ENCODE measurements around the gene TPSB2. TPM values are rescaled to one million over a fixed set of nuclear protein-coding genes. Genes with fewer than 3 reads are reported as not detected.
"Not testable (repeated sequence)": the region's sequence is repeated elsewhere in the genome, so short reads cannot be mapped to it uniquely, and the experiment has no call there.

The TPSB2 gene
- total RNA-seq, 1 donor from 2014 or later, result not detected

DNA sequence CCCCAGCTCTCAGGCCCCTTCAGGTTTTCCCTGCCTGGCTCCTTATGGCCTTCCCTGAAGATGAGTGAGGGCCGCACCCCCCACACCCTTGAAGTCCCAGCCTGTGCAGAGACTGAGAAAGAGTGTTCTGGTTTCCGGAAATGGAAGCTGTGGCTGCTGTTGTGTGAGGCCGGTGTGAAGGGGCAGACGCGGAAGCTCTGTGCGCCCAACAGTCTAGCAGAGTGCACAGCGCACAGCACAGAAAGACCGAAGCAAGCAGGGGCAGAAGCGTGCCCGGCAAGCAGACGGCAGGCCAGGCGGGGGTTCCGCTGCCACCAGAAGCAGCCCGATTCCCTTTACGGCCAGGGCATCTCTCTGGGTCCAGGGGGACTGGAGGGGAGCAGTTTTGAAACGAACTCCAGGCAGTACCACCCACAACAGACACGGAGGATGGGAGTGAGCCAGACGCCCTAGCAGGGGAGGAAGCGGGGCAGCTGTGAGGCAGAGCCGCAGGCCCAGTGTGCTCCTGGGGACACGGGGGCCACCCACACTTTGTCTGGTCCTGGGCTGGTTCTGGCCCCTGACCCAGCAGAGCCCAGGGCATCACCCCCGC, 21.6 kb downstream of the TPSB2 start:
- no peaks in the 10 kb centered on the region for H3K27me3 Mint-ChIP-seq (ENCODE audit: low read depth)
- H3K4me1 Mint-ChIP-seq (ENCODE audit: low read depth), result no peaks in the 10 kb centered on the region
- H3K27ac Mint-ChIP-seq, result no peak overlapping the region
- H3K9me3 Mint-ChIP-seq, result no peaks in the 10 kb centered on the region
- H3K4me3 Mint-ChIP-seq (ENCODE audit: low read depth), result no peak overlapping the region
- intact Hi-C loops (cut with micrococcal nuclease), result no loop called here
- DNase-seq (ENCODE audit: low spot score), result no peak
- no peaks in the 10 kb centered on the region for H3K36me3 Mint-ChIP-seq (ENCODE audit: low read depth)

DNA sequence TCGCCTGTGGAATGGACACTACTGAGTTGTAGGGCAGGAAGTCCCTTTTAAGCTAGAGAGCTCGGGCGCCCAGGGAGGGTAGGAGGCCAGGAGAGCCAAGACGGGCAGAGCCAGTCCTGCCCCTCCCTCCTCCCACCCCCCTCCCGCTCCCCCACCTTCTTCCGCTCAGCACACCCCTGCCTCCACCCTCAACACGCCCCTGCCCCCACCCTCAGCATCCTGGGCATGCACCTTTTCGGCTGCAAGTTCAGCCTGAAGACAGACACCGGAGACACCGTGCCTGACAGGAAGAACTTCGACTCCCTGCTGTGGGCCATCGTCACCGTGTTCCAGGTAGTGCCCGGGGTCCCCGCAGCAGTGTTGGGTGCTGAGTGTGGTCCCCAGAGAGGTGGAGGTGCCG, 23.2 kb downstream of the TPSB2 start:
- no peaks in the 10 kb centered on the region for H3K36me3 Mint-ChIP-seq (ENCODE audit: low read depth)
- intact Hi-C loops (cut with micrococcal nuclease), result no loop called here
- H3K27me3 Mint-ChIP-seq (ENCODE audit: low read depth), result no peaks in the 10 kb centered on the region
- no peak for DNase-seq (ENCODE audit: low spot score)
- H3K4me1 Mint-ChIP-seq (ENCODE audit: low read depth), result no peaks in the 10 kb centered on the region
- H3K27ac Mint-ChIP-seq, result no peak overlapping the region
- no peaks in the 10 kb centered on the region for H3K9me3 Mint-ChIP-seq
- H3K4me3 Mint-ChIP-seq (ENCODE audit: low read depth), result no peak overlapping the region

- H3K4me1 Mint-ChIP-seq (ENCODE audit: low read depth), result no peaks in the 10 kb centered on the region
- DNase-seq (ENCODE audit: low spot score), result no peak
- intact Hi-C loops (cut with micrococcal nuclease), result no loop called here
- no peaks in the 10 kb centered on the region for H3K27me3 Mint-ChIP-seq (ENCODE audit: low read depth)
- H3K36me3 Mint-ChIP-seq (ENCODE audit: low read depth), result no peaks in the 10 kb centered on the region
- H3K4me3 Mint-ChIP-seq (ENCODE audit: low read depth), result no peak overlapping the region
- H3K27ac Mint-ChIP-seq, result no peak overlapping the region
- no peaks in the 10 kb centered on the region for H3K9me3 Mint-ChIP-seq
These were observed 23.7 kb downstream of the TPSB2 start for GRCh38 chr16:1206326-1206725.

DNA sequence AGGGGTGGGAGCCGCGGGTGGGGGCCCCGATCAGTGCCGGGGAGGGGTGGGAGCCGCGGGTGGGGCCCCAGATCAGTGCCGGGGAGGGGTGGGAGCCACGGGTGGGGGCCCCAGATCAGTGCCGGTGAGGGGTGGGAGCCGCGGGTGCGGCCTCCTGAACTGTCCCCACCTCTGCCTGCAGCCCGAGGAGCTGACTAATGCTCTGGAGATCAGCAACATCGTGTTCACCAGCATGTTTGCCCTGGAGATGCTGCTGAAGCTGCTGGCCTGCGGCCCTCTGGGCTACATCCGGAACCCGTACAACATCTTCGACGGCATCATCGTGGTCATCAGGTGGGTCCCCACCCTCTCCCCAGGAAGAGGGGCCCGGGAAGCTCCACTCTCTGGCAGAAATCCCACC, 25.1 kb downstream of the TPSB2 start:
- no peak overlapping the region for H3K4me3 Mint-ChIP-seq (ENCODE audit: low read depth)

GRCh38 chr16:1202274-1202673, 27.7 kb downstream of the TPSB2 start:
- DNase-seq (ENCODE audit: low spot score), result no peak
- no peak overlapping the region for H3K4me3 Mint-ChIP-seq (ENCODE audit: low read depth)
- intact Hi-C loops (cut with micrococcal nuclease), result no loop called here
- H3K27me3 Mint-ChIP-seq (ENCODE audit: low read depth), result no peaks in the 10 kb centered on the region
- no peak overlapping the region for H3K27ac Mint-ChIP-seq
- H3K9me3 Mint-ChIP-seq, result no peaks in the 10 kb centered on the region
- H3K4me1 Mint-ChIP-seq (ENCODE audit: low read depth), result no peaks in the 10 kb centered on the region
- H3K36me3 Mint-ChIP-seq (ENCODE audit: low read depth), result no peaks in the 10 kb centered on the region

More for the DNA sequence above, 25.1 kb downstream of the TPSB2 start:
- no peaks in the 10 kb centered on the region for H3K36me3 Mint-ChIP-seq (ENCODE audit: low read depth)
- H3K27me3 Mint-ChIP-seq (ENCODE audit: low read depth), result no peaks in the 10 kb centered on the region
- H3K27ac Mint-ChIP-seq, result no peak overlapping the region
- H3K4me1 Mint-ChIP-seq (ENCODE audit: low read depth), result no peaks in the 10 kb centered on the region
- no peak for DNase-seq (ENCODE audit: low spot score)
- H3K9me3 Mint-ChIP-seq, result no peaks in the 10 kb centered on the region
- intact Hi-C loops (cut with micrococcal nuclease), result no loop called here

DNA sequence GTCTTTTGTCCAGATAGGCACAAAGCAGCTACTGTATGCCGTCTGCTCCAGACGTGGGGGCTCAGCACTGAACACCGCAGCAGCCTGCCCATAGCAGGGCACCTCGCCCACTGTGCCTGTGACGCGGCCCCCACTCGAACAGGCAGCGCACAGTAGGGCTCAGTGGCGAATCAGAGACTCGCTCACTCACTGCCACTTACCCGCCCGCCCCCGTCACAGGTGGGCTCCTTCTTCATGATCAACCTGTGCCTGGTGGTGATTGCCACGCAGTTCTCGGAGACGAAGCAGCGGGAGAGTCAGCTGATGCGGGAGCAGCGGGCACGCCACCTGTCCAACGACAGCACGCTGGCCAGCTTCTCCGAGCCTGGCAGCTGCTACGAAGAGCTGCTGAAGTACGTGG, 28.5 kb downstream of the TPSB2 start:
- no peaks in the 10 kb centered on the region for H3K36me3 Mint-ChIP-seq (ENCODE audit: low read depth)
- intact Hi-C loops (cut with micrococcal nuclease), result no loop called here
- H3K4me1 Mint-ChIP-seq (ENCODE audit: low read depth), result no peaks in the 10 kb centered on the region
- no peak overlapping the region for H3K4me3 Mint-ChIP-seq (ENCODE audit: low read depth)
- no peak overlapping the region for H3K27ac Mint-ChIP-seq
- DNase-seq (ENCODE audit: low spot score), result no peak
- H3K9me3 Mint-ChIP-seq, result no peaks in the 10 kb centered on the region
- H3K27me3 Mint-ChIP-seq (ENCODE audit: low read depth), result no peaks in the 10 kb centered on the region

DNA sequence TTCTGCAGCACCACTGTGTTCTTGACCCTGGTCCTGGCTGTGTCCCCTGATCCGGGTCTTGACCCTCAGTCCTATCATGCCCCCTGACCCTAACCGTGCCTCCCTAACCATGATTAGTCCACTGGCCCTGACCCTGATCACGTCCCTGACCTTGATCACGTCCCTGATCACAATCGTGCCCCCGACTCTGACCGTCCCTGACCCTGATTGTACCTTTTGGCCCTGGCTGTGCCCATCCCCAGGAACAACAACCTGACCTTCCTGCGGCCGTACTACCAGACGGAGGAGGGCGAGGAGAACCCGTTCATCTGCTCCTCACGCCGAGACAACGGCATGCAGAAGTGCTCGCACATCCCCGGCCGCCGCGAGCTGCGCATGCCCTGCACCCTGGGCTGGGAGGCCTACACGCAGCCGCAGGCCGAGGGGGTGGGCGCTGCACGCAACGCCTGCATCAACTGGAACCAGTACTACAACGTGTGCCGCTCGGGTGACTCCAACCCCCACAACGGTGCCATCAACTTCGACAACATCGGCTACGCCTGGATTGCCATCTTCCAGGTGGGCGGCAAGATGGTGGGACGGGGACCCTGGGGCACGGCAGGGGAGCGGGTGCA, 29.9 kb downstream of the TPSB2 start:
- no peak for DNase-seq (ENCODE audit: low spot score)
- intact Hi-C loops (cut with micrococcal nuclease), result no loop called here
- Mint-ChIP-seq H3K4me1 (ENCODE audit: low read depth) (no peaks in the 10 kb centered on the region), H3K4me3 (ENCODE audit: low read depth) (no peak overlapping the region), H3K27ac (no peak overlapping the region), H3K27me3 (ENCODE audit: low read depth) (no peaks in the 10 kb centered on the region), H3K9me3 (no peaks in the 10 kb centered on the region), H3K36me3 (ENCODE audit: low read depth) (no peaks in the 10 kb centered on the region)

GRCh38 chr16:1199347-1200013, 30.5 kb downstream of the TPSB2 start:
- intact Hi-C loops (cut with micrococcal nuclease), result no loop called here
- no peaks in the 10 kb centered on the region for H3K27me3 Mint-ChIP-seq (ENCODE audit: low read depth)
- no peak overlapping the region for H3K4me3 Mint-ChIP-seq (ENCODE audit: low read depth)
- H3K9me3 Mint-ChIP-seq, result no peaks in the 10 kb centered on the region
- H3K36me3 Mint-ChIP-seq (ENCODE audit: low read depth), result no peaks in the 10 kb centered on the region
- no peaks in the 10 kb centered on the region for H3K4me1 Mint-ChIP-seq (ENCODE audit: low read depth)
- DNase-seq (ENCODE audit: low spot score), result no peak
- H3K27ac Mint-ChIP-seq, result no peak overlapping the region

DNA sequence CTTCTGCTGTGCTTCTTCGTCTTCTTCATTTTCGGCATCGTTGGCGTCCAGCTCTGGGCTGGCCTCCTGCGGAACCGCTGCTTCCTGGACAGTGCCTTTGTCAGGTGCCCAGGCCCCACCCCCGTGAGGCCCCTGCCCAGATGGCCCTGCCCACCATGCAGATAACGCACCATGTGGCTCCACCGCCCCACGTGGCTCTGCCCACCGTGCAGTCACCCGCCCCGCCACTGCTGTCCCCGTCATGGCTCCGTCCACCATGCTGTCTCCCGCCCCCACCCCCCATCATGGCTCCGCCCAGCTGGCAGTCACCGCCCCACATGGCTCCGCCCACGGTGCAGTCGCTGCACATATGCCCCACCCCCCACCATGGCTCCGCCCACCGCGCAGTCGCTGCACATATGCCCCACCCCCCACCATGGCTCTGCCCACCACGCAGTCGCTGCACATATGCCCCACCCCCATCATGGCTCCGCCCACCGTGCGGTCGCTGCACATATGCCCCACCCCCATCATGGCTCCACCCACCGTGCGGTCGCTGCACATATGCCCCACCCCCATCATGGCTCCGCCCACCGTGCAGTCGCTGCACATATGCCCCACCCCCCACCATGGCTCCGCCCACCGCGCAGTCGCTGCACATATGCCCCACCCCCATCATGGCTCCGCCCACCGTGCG, 31.2 kb downstream of the TPSB2 start:
- intact Hi-C loops (cut with micrococcal nuclease); DNase-seq (ENCODE audit: low spot score): not testable (repeated sequence)

GRCh38 chr16:1198194-1198593, 31.8 kb downstream of the TPSB2 start:
- DNase-seq (ENCODE audit: low spot score), result no peak
- no peaks in the 10 kb centered on the region for H3K27me3 Mint-ChIP-seq (ENCODE audit: low read depth)
- intact Hi-C loops (cut with micrococcal nuclease), result no loop called here
- no peaks in the 10 kb centered on the region for H3K4me1 Mint-ChIP-seq (ENCODE audit: low read depth)
- H3K4me3 Mint-ChIP-seq (ENCODE audit: low read depth), result no peak overlapping the region
- H3K27ac Mint-ChIP-seq, result no peak overlapping the region
- no peaks in the 10 kb centered on the region for H3K9me3 Mint-ChIP-seq
- no peaks in the 10 kb centered on the region for H3K36me3 Mint-ChIP-seq (ENCODE audit: low read depth)

More for the DNA sequence above, 31.2 kb downstream of the TPSB2 start:
- not testable (repeated sequence) for H3K36me3 Mint-ChIP-seq (ENCODE audit: low read depth); H3K27me3 Mint-ChIP-seq (ENCODE audit: low read depth); H3K9me3 Mint-ChIP-seq; H3K4me1 Mint-ChIP-seq (ENCODE audit: low read depth); H3K27ac Mint-ChIP-seq; H3K4me3 Mint-ChIP-seq (ENCODE audit: low read depth)

DNA sequence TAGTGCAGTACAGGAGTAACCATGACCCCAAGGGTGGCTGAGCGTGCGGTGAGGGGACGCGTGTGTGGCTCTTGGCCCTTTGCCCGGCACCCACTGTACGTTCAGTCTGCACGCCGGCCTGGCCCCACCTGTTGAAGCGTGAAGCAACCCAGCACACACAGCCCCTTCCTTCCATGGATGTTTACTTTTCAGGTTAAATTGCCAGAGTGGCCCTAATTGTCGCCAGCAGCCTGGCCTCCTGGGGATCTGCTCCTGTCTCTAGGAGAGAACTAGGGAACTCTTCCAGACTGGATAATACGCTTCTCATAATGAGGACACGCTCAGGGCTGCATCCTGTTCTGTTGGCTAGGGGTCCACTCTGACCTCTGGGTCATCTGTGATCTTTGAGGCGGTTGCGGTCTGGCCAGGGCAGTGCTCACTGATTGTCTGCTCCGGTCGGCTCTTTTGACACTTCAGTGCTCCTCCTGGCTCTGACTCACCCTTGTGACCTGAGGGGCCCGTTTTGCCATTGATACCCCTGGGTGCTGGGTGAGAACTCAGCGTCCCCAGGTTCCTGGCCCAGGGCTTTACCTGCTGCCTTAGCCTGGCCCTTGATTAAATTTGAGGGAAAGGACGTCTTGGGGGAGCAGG, 32.6 kb downstream of the TPSB2 start:
- H3K4me3 Mint-ChIP-seq (ENCODE audit: low read depth), result no peak overlapping the region
- no peak for DNase-seq (ENCODE audit: low spot score)
- H3K27ac Mint-ChIP-seq, result no peak overlapping the region
- no peaks in the 10 kb centered on the region for H3K36me3 Mint-ChIP-seq (ENCODE audit: low read depth)
- no peaks in the 10 kb centered on the region for H3K27me3 Mint-ChIP-seq (ENCODE audit: low read depth)
- no peaks in the 10 kb centered on the region for H3K4me1 Mint-ChIP-seq (ENCODE audit: low read depth)
- intact Hi-C loops (cut with micrococcal nuclease), result no loop called here
- H3K9me3 Mint-ChIP-seq, result no peaks in the 10 kb centered on the region

DNA sequence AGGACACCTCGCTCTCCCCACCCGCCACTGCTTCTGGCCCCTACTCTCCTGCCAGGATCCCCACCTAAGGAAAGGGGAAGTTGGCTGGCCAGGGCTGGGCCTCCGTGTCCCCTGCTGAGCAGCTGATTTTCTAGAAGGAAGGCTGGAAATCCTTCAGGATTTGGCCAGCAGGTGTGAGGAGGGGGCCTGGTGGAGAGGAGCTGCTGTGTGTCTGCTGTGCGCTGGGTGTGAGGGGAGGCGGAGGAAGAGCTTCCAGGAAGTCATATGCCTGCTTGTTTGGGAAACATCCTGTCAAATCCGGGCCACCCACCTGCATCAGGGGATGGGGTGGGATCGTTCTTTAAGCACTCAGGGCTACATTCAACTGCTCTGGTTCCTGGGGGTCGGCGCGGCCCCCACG, 33.5 kb downstream of the TPSB2 start:
- DNase-seq (ENCODE audit: low spot score), result no peak
- Mint-ChIP-seq H3K9me3 (no peaks in the 10 kb centered on the region), H3K4me3 (ENCODE audit: low read depth) (no peak overlapping the region)

DNA sequence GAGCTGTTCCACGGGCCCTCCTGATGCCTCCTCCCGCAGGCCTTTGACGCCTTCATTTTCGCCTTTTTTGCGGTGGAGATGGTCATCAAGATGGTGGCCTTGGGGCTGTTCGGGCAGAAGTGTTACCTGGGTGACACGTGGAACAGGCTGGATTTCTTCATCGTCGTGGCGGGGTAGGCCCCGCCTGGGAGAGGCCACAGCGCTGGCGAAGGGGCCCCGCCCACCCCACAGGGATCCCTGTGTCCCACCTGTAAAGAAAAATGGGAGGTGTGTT, 34.7 kb downstream of the TPSB2 start:
- Mint-ChIP-seq H3K27me3 (ENCODE audit: low read depth) (no peaks in the 10 kb centered on the region), H3K9me3 (no peaks in the 10 kb centered on the region), H3K36me3 (ENCODE audit: low read depth) (no peaks in the 10 kb centered on the region), H3K27ac (no peak overlapping the region), H3K4me3 (ENCODE audit: low read depth) (no peak overlapping the region), H3K4me1 (ENCODE audit: low read depth) (no peaks in the 10 kb centered on the region)
- intact Hi-C loops (cut with micrococcal nuclease), result no loop called here
- DNase-seq (ENCODE audit: low spot score), result no peak

More for the DNA sequence above, 33.5 kb downstream of the TPSB2 start:
- H3K4me1 Mint-ChIP-seq (ENCODE audit: low read depth), result no peaks in the 10 kb centered on the region
- H3K27me3 Mint-ChIP-seq (ENCODE audit: low read depth), result no peaks in the 10 kb centered on the region
- no peak overlapping the region for H3K27ac Mint-ChIP-seq
- H3K36me3 Mint-ChIP-seq (ENCODE audit: low read depth), result no peaks in the 10 kb centered on the region
- intact Hi-C loops (cut with micrococcal nuclease), result no loop called here
